Measurements from ENCODE around the gene DENND2D.

DENND2D gene

DNA sequence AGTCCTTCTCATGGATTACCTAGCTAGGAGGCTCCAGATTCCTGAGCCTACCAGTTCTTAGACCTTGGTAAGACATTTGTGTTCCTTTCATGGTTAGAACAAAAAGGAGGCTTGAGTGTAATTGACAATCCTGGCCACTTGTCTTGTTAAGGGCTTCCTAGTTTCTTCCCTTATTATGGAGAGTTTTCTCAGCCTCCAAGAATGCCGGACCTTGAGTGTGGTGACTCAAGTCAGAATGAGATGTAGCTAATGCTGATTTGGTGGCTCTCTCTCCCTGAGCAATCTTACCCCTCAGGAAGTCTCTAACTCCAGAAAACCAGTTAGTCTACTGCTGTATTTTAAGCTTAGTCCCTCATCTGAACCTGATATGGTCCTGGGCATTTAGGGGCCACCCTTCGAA, 41.4 kb upstream of the DENND2D start:
- TF ChIP-seq, protein P1, sequence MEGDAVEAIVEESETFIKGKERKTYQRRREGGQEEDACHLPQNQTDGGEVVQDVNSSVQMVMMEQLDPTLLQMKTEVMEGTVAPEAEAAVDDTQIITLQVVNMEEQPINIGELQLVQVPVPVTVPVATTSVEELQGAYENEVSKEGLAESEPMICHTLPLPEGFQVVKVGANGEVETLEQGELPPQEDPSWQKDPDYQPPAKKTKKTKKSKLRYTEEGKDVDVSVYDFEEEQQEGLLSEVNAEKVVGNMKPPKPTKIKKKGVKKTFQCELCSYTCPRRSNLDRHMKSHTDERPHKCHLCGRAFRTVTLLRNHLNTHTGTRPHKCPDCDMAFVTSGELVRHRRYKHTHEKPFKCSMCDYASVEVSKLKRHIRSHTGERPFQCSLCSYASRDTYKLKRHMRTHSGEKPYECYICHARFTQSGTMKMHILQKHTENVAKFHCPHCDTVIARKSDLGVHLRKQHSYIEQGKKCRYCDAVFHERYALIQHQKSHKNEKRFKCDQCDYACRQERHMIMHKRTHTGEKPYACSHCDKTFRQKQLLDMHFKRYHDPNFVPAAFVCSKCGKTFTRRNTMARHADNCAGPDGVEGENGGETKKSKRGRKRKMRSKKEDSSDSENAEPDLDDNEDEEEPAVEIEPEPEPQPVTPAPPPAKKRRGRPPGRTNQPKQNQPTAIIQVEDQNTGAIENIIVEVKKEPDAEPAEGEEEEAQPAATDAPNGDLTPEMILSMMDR (IDR thresholded peaks at IDR 0.05; ENCODE audit: poor library complexity, severe bottlenecking): no peak
- peaks cover 3% of the 10 kb centered on the region for H3K4me1 ChIP-seq (ENCODE audit: insufficient read depth, poor library complexity, severe bottlenecking)
- no peaks in the 10 kb centered on the region for H3K9me3 ChIP-seq (ENCODE audit: severe bottlenecking)
- no peak for ATAC-seq (ENCODE audit: low read depth)
- H3K27ac ChIP-seq (ENCODE audit: poor library complexity, severe bottlenecking): no peak overlapping the region
- H3K4me3 ChIP-seq (ENCODE audit: severe bottlenecking): no peak overlapping the region
- no peaks in the 10 kb centered on the region for H3K36me3 ChIP-seq (ENCODE audit: low read depth)
- no peak for DNase-seq (ENCODE audit: low spot score)
- no peaks in the 10 kb centered on the region for H3K27me3 ChIP-seq (ENCODE audit: insufficient read depth, poor library complexity, severe bottlenecking)

DNA sequence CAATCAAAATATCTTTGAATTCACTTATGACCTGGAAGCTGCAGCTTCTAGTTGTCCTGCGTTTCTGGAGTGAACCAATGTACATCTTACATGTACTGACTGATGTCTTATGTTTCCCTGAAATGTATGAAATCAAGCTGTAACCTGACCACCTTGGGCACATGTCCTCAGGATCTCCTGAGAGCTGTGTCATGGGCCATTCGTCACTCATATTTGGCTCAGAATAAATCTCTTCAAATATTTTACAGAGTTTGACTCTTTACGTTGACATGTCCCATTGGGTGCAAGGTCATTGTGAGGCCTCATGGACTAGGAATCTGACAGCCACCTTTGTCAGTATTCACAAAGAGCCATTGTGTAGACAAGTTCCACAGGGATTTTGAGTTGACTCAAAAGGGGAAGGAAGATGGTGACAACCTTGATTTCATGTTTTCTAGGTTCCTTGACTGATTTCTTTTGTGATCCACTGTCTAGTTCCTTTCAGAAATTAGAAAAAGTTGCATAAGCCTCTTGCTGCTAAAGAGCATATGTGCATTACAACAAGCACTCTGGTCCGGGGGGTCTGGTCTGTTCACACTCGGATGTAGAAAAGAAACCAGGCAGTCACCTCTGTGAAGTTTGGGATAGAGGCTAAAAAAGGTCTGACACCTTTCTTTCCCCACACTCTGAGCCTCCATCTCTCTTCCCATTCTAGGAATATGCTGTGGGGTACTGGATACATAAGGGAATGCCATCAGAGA, 37.8 kb upstream of the DENND2D start:
- Histone ChIP-seq H3K9me3 (ENCODE audit: severe bottlenecking) (no peaks in the 10 kb centered on the region), H3K36me3 (ENCODE audit: low read depth) (no peaks in the 10 kb centered on the region)

DNA sequence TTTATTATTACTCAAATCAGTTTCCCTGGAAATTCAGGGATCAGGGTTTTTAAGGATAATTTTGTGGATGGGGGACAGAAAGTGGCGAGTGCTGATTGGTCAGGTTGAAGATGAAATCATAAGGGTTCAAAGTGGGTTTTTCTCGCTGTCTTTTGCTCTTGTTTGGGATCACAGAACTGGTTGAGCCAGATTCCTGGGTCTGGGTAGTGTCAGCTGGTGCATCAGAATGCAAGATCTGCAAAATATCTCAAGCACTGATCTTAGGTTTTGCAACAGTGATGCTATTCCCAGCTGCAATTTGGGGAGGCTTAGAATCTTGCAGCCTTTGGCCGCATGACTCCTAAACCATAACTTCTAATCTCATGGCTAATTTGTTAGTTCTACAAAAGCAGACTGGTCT, 36.4 kb upstream of the DENND2D start:
- peaks cover 21% of the 10 kb centered on the region for H3K4me1 ChIP-seq (ENCODE audit: insufficient read depth, poor library complexity, severe bottlenecking)
- H3K4me3 ChIP-seq (ENCODE audit: severe bottlenecking): no peak overlapping the region
- no peaks in the 10 kb centered on the region for H3K9me3 ChIP-seq (ENCODE audit: severe bottlenecking)
- no peaks in the 10 kb centered on the region for H3K36me3 ChIP-seq (ENCODE audit: low read depth)
- ATAC-seq (ENCODE audit: low read depth): no peak
- TF ChIP-seq, protein P1 (IDR thresholded peaks at IDR 0.05; ENCODE audit: poor library complexity, severe bottlenecking): no peak
- H3K27me3 ChIP-seq (ENCODE audit: insufficient read depth, poor library complexity, severe bottlenecking): no peaks in the 10 kb centered on the region
- no peak overlapping the region for H3K27ac ChIP-seq (ENCODE audit: poor library complexity, severe bottlenecking)
- DNase-seq (ENCODE audit: low spot score): no peak

More for the DNA sequence above, 37.8 kb upstream of the DENND2D start:
- Histone ChIP-seq H3K27me3 (ENCODE audit: insufficient read depth, poor library complexity, severe bottlenecking) (no peaks in the 10 kb centered on the region), H3K4me1 (ENCODE audit: insufficient read depth, poor library complexity, severe bottlenecking) (peaks cover 21% of the 10 kb centered on the region), H3K27ac (ENCODE audit: poor library complexity, severe bottlenecking) (no peak overlapping the region), H3K4me3 (ENCODE audit: severe bottlenecking) (no peak overlapping the region)
- ATAC-seq (ENCODE audit: low read depth): no peak
- DNase-seq (ENCODE audit: low spot score): no peak
- TF ChIP-seq, protein P1 (IDR thresholded peaks at IDR 0.05; ENCODE audit: poor library complexity, severe bottlenecking): no peak

DNA sequence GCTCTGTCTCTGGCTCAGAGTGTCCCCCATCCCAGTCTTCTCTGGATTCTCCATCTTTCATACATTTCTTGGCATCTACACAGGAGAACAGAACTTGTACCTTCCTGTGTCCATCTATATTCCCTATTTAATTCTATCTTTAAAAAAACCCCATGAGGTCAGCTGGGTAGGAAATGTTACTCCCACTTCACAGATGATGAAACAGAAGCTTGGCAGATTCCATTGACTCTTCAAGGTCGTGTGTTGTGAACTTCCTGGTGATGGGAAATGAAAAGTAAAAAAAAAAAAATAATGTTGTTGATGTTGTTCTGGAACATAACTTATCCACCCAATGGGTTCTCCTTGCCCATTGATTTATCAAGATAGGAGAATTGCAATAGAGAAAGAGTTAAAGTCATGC, 35.9 kb upstream of the DENND2D start:
- H3K27ac ChIP-seq (ENCODE audit: poor library complexity, severe bottlenecking): no peak overlapping the region
- DNase-seq (ENCODE audit: low spot score) (no peak), ATAC-seq (ENCODE audit: low read depth) (no peak)
- no peak overlapping the region for H3K4me3 ChIP-seq (ENCODE audit: severe bottlenecking)
- H3K36me3 ChIP-seq (ENCODE audit: low read depth): no peaks in the 10 kb centered on the region
- TF ChIP-seq, protein P1 (IDR thresholded peaks at IDR 0.05; ENCODE audit: poor library complexity, severe bottlenecking): no peak
- no peaks in the 10 kb centered on the region for H3K9me3 ChIP-seq (ENCODE audit: severe bottlenecking)
- H3K4me1 ChIP-seq (ENCODE audit: insufficient read depth, poor library complexity, severe bottlenecking): peaks cover 21% of the 10 kb centered on the region
- no peaks in the 10 kb centered on the region for H3K27me3 ChIP-seq (ENCODE audit: insufficient read depth, poor library complexity, severe bottlenecking)

DNA sequence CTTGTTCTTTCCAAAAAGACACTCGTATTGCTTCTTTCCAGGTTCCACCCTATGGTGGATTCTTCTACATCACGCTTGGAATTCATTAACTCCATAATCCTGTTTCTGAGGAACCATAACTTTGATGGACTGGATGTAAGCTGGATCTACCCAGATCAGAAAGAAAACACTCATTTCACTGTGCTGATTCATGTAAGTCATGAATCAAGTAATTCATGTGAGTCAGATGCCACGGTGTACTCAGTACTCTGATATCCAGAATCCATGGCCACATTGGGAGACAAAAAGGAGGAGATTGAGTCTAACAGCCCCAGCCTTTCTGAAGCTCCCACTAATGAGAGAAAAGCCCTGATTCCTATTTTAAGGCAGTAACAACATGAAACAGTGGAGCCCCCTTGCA, 34.4 kb upstream of the DENND2D start:
- H3K27me3 ChIP-seq (ENCODE audit: insufficient read depth, poor library complexity, severe bottlenecking): no peaks in the 10 kb centered on the region
- DNase-seq (ENCODE audit: low spot score) (no peak), ATAC-seq (ENCODE audit: low read depth) (peak; percentile 97)
- H3K9me3 ChIP-seq (ENCODE audit: severe bottlenecking): no peaks in the 10 kb centered on the region
- H3K4me3 ChIP-seq (ENCODE audit: severe bottlenecking): no peak overlapping the region
- H3K36me3 ChIP-seq (ENCODE audit: low read depth): no peaks in the 10 kb centered on the region
- H3K27ac ChIP-seq (ENCODE audit: poor library complexity, severe bottlenecking): peak overlapping the region; percentile 52
- H3K4me1 ChIP-seq (ENCODE audit: insufficient read depth, poor library complexity, severe bottlenecking): peaks cover 21% of the 10 kb centered on the region
- TF ChIP-seq, protein P1 (IDR thresholded peaks at IDR 0.05; ENCODE audit: poor library complexity, severe bottlenecking): no peak

Measured in RWPE2 (cell line).